HL-60 (cell line): ENCODE measurements around the gene FBXO40.

Source experiments
- DNase-seq, 2 experiments: peaks; one replicate each; pipeline ENCODE4 v3.0.0-alpha.2; 2010 to 2020; ENCODE audit warnings: low read depth in 1 of 2, low spot score in 1 of 2
- H3K27ac ChIP-seq: fragments of 250-450 bp; sonication (Bioruptor Pico); replicated peaks from 2 replicates; pipeline ENCODE4 v1.5.1; 2020; ENCODE audit warnings: mild to moderate bottlenecking, moderate library complexity
- H3K27me3 ChIP-seq: fragments of 250-450 bp; sonication (Bioruptor Pico); 2 replicates; pipeline ENCODE4 v1.5.1; 2021; ENCODE audit warnings: mild to moderate bottlenecking, moderate library complexity; ENCODE audit not compliant: insufficient read depth, poor library complexity, severe bottlenecking
- H3K4me3 ChIP-seq: replicated peaks from 2 replicates; pipeline ENCODE4 v1.5.1; 2011; ENCODE audit warnings: mild to moderate bottlenecking, control low read depth, low read length; ENCODE audit not compliant: insufficient read depth
- CTCF ChIP-seq: IDR thresholded peaks from one replicate; pipeline ENCODE4 v1.5.1; 2011; ENCODE audit warnings: low read length, control low read depth, inconsistent platforms; ENCODE audit not compliant: insufficient read depth
- GABPA ChIP-seq: IDR thresholded peaks from 2 replicates; pipeline ENCODE4 v1.6.1; 2012; ENCODE audit warnings: low read depth
- POLR2AphosphoS5 ChIP-seq: IDR thresholded peaks from 2 replicates; pipeline ENCODE4 v1.6.1; 2012; ENCODE audit warnings: low read depth
- REST ChIP-seq: IDR thresholded peaks from 2 replicates; pipeline ENCODE4 v1.6.1; 2012; ENCODE audit warnings: low read depth; ENCODE audit not compliant: insufficient replicate concordance
- SPI1 ChIP-seq: IDR thresholded peaks from 2 replicates; pipeline ENCODE4 v1.6.1; 2012; ENCODE audit warnings: low read depth, mild to moderate bottlenecking, borderline replicate concordance

FBXO40 gene

GRCh38 chr3:121663171-121663847 is 70.1 kb downstream of the FBXO40 start:
- DNase-seq, result no peak
- no peak for TF ChIP-seq REST
- TF ChIP-seq SPI1, result no peak
- no peak for TF ChIP-seq GABPA
- no peak for TF ChIP-seq POLR2AphosphoS5
- TF ChIP-seq CTCF, result no peak
- Histone ChIP-seq H3K27me3 (no peaks in the 10 kb centered on the region), H3K4me3 (no peak overlapping the region), H3K27ac (no peak overlapping the region)

GRCh38 chr3:121665488-121665887 is 72.3 kb downstream of the FBXO40 start:
- no peak for DNase-seq
- Histone ChIP-seq H3K27me3 (no peaks in the 10 kb centered on the region), H3K27ac (no peak overlapping the region)

More at GRCh38 chr3:121665488-121665887, 72.3 kb downstream of the FBXO40 start:
- H3K4me3 ChIP-seq, result no peak overlapping the region
- TF ChIP-seq SPI1 (no peak), CTCF (no peak), POLR2AphosphoS5 (no peak), REST (no peak), GABPA (no peak)
